ENCODE measurements around the gene RFT1. TPM values are rescaled to one million over a fixed set of nuclear protein-coding genes. Genes with fewer than 3 reads are reported as not detected.
A peak's percentile ranks its signal among the peaks of the same experiment; 100 is the strongest.

The RFT1 gene
- total and polyA plus RNA-seq, 2 experiments from 2014 or later, result 11.3 to 13.3 TPM

GRCh38 chr3:53162672-53163443 is 32.6 kb upstream of the RFT1 start:
- Histone ChIP-seq H2AFZ (no peak overlapping the region), H3K9me2 (ENCODE audit: insufficient read depth) (no peaks in the 10 kb centered on the region), H4K20me1 (replicated peaks; ENCODE audit: insufficient read depth) (peaks cover 7% of the 10 kb centered on the region), H3K4me1 (ENCODE audit: insufficient read depth) (peaks cover 24% of the 10 kb centered on the region), H3F3A (replicated peaks; ENCODE audit: low read depth) (no peaks in the 10 kb centered on the region), H3K4me2 (peak overlapping the region; percentile 89; the same call in 1 of the 2 replicates), H3K27ac (ENCODE audit: low read depth) (no peak overlapping the region), H3K27me3 (ENCODE audit: insufficient read depth) (peaks cover 10% of the 10 kb centered on the region; the same call in 1 of the 2 replicates), H3K79me2 (replicated peaks; ENCODE audit: insufficient read depth) (0 out of 2 replicates have a peak, but pooled peaks cover 12% of the 10 kb centered on the region), H3K4me3 (peak overlapping the region; percentile 84; the same call in 1 of the 2 replicates), H3K36me3 (ENCODE audit: insufficient read depth) (no peaks in the 10 kb centered on the region)
- no peaks in the 10 kb centered on the region; the same call in 2 of the 3 replicates for H3K36me3 Mint-ChIP-seq (ENCODE audit: low read depth)
- TF ChIP-seq EZH2phosphoT487 (IDR thresholded peaks at IDR 0.05; ENCODE audit: unreplicated experiment), result no peak
- no peak for TF ChIP-seq ETS1 (IDR thresholded peaks at IDR 0.05)
- DNase-seq (ENCODE audit: low spot score) (no peak), ATAC-seq (no peak)
- H3K27me3 Mint-ChIP-seq (ENCODE audit: insufficient read depth, low read depth, poor library complexity), result peaks cover 26% of the 10 kb centered on the region
- H3K27ac Mint-ChIP-seq, result no peak overlapping the region
- peak overlapping the region; percentile 88 for H3K4me3 Mint-ChIP-seq
- H3K9me3 Mint-ChIP-seq, result peaks cover 3% of the 10 kb centered on the region; the same call in 1 of the 3 replicates
- peaks cover 37% of the 10 kb centered on the region for H3K4me1 Mint-ChIP-seq

DNA sequence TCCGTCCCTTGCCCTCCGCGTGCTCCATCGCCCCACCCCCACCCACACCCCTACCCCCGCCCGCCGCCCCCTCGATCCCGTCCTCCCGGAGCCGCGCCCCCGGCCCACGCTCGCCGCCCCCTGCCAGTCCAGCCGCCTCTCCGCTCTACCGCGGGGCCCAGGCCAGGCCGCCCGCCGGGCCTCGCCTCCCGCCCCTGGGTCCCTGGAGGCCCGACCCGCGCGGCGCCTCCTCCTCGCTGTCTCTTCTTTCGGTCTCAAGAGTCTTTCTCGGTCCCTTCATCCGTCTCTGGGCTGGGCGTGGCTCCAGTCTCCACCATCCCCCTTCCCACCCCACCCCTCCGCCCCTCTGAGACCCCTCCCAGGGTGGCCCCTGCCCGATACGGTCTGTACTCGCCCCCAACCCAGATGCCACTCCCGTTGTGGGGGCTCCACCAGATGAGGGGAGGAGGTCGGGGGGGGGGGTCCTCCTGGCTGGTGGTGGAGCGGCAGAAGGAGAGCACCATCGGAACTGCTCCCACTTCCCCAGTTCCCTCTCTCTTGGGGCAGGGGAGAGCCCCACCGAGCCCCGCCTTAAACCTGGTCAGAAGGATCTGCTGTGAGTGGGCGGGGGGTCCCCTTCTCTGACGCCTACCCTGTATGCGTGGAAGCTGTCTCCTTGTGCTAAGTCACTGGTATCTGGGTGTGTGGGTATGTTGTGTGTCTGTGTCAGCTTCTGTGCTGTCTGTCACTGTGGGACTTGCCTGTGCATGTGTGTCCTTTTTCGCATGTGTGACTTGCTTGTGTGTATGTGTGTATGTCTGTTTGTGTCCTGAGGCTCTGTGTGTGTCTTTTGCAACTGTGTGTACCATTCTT is 31.8 kb upstream of the RFT1 start:
- DNase-seq (ENCODE audit: low spot score) (peak; percentile 78), ATAC-seq (peak; percentile 13)
- H3K27ac ChIP-seq (ENCODE audit: low read depth), result no peak overlapping the region
- 0 out of 2 replicates have a peak, but pooled peaks cover 12% of the 10 kb centered on the region for H3K79me2 ChIP-seq (replicated peaks; ENCODE audit: insufficient read depth)
- peaks cover 26% of the 10 kb centered on the region for H3K4me1 ChIP-seq (ENCODE audit: insufficient read depth)
- H3K9me2 ChIP-seq (ENCODE audit: insufficient read depth), result no peaks in the 10 kb centered on the region
- Mint-ChIP-seq H3K36me3 (ENCODE audit: low read depth) (no peaks in the 10 kb centered on the region; the same call in 2 of the 3 replicates), H3K4me1 (peaks cover 37% of the 10 kb centered on the region), H3K9me3 (peaks cover 3% of the 10 kb centered on the region; the same call in 1 of the 3 replicates), H3K27ac (no peak overlapping the region), H3K4me3 (peak overlapping the region; percentile 88), H3K27me3 (ENCODE audit: insufficient read depth, low read depth, poor library complexity) (peaks cover 28% of the 10 kb centered on the region)
- H3K4me2 ChIP-seq, result peak overlapping the region; percentile 89
- peaks cover 7% of the 10 kb centered on the region for H4K20me1 ChIP-seq (replicated peaks; ENCODE audit: insufficient read depth)
- H3K27me3 ChIP-seq (ENCODE audit: insufficient read depth), result peaks cover 10% of the 10 kb centered on the region; the same call in 1 of the 2 replicates
- H3F3A ChIP-seq (replicated peaks; ENCODE audit: low read depth), result no peaks in the 10 kb centered on the region
- no peak overlapping the region for H2AFZ ChIP-seq
- peak overlapping the region; percentile 84 for H3K4me3 ChIP-seq
- H3K36me3 ChIP-seq (ENCODE audit: insufficient read depth), result no peaks in the 10 kb centered on the region
- TF ChIP-seq STAT1 (IDR thresholded peaks at IDR 0.05; ENCODE audit: unreplicated experiment), result no peak
- TF ChIP-seq CREB1 (CRISPR knock-in tag; IDR thresholded peaks at IDR 0.05; ENCODE audit: low read depth), result no peak
- no peak for TF ChIP-seq ZNF462 (CRISPR knock-in tag; IDR thresholded peaks at IDR 0.05)
- TF ChIP-seq POLR2AphosphoS5 (IDR thresholded peaks at IDR 0.05; ENCODE audit: low read depth), result no peak
- TF ChIP-seq ZNF114 (CRISPR knock-in tag; IDR thresholded peaks at IDR 0.05), result no peak
- no peak for TF ChIP-seq ETS1 (IDR thresholded peaks at IDR 0.05)
